ENCODE data around the gene CUX1. TPM values are rescaled to one million over a fixed set of nuclear protein-coding genes. Genes with fewer than 3 reads are reported as not detected.

CUX1 gene
- total and polyA plus RNA-seq, 10 of the 15 experiments (the other 5 are each of a cell fraction or from before 2014, with no cell fraction given), result 6.1 to 48.6 (median 25.9) TPM

DNA sequence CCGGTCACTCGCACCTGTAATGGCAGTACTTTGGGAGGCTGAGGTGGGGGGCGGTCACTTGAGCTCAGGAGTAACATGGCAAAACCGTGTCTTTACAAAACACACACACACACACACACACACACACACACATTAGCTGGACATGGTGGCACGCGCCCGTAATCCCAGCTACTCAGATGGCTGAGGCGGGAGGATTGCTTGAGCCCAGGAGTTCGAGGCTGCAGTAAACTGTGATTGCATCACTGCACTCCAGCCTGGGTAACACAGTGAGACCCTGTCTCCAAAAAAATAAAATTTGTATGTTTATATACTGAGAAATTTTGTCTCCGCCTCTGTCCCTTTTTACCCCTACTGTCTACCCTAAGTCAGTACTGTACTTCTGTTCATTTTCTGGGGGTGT lies 86.6 kb downstream of the CUX1 start (continued):
- TF ChIP-seq KAT2A (conservative IDR thresholded peaks at IDR 0.05; ENCODE audit: control insufficient read depth, low read depth, low read length) (no peak), PML (IDR thresholded peaks at IDR 0.05; ENCODE audit: low read length) (no peak), TCF3 (IDR thresholded peaks at IDR 0.05; ENCODE audit: borderline replicate concordance, insufficient read depth, low read depth, low read length) (no peak), PAX8 (IDR thresholded peaks at IDR 0.05) (no peak), TARDBP (IDR thresholded peaks at IDR 0.05; ENCODE audit: borderline replicate concordance) (no peak)
- TF ChIP-seq, protein P1, sequence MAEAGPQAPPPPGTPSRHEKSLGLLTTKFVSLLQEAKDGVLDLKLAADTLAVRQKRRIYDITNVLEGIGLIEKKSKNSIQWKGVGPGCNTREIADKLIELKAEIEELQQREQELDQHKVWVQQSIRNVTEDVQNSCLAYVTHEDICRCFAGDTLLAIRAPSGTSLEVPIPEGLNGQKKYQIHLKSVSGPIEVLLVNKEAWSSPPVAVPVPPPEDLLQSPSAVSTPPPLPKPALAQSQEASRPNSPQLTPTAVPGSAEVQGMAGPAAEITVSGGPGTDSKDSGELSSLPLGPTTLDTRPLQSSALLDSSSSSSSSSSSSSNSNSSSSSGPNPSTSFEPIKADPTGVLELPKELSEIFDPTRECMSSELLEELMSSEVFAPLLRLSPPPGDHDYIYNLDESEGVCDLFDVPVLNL (IDR thresholded peaks at IDR 0.05; ENCODE audit: low read depth, low read length), result no peak

DNA sequence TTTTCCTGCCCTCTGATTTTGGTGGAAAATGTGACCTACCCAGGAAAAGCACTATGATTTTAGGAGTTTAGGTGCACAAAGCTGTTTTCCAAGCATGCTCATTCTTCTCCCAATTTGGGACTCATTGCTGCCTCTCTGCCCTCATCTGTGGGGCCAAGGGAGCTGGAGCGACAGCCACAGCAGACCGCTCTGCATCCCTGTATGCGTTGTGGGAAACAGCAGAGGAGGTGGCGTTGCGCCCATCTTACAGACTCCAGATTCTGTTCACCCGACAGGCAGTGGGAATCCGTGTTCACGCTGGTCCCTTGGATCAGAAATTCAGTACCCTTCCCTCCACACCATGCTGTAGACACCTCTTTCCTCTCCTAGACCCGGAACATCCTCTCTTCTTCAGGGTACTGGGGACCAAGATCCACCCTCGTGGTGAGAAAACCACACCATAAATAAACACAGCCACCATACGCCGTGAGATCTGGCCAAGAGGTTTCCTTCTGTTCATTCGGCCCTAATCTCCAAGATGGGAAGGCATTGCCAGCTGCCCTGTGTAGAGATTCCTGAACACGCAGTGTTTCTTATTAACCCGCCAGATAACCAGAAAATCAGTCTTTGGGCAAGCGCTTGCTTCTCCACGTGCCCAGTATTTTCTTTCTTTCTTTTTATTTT lies 87.9 kb downstream of the CUX1 start:
- TF ChIP-seq SMAD1 (IDR thresholded peaks at IDR 0.05; ENCODE audit: low read depth, partially characterized antibody) (no peak), BCL11A (IDR thresholded peaks at IDR 0.05; ENCODE audit: low read depth, low read length) (no peak), NR2F1 (conservative IDR thresholded peaks at IDR 0.05) (no peak), PAX8 (IDR thresholded peaks at IDR 0.05) (no peak), MYC (IDR thresholded peaks at IDR 0.05; ENCODE audit: insufficient read depth, insufficient read length, insufficient replicate concordance, low read length, severe bottlenecking) (no peak), HDGF (IDR thresholded peaks at IDR 0.05) (no peak), POLR2AphosphoS2 (IDR thresholded peaks at IDR 0.05; ENCODE audit: low read depth, low read length) (no peak), NRF1 (conservative IDR thresholded peaks at IDR 0.05; ENCODE audit: low read depth, low read length) (no peak)
- TF ChIP-seq, protein P2, sequence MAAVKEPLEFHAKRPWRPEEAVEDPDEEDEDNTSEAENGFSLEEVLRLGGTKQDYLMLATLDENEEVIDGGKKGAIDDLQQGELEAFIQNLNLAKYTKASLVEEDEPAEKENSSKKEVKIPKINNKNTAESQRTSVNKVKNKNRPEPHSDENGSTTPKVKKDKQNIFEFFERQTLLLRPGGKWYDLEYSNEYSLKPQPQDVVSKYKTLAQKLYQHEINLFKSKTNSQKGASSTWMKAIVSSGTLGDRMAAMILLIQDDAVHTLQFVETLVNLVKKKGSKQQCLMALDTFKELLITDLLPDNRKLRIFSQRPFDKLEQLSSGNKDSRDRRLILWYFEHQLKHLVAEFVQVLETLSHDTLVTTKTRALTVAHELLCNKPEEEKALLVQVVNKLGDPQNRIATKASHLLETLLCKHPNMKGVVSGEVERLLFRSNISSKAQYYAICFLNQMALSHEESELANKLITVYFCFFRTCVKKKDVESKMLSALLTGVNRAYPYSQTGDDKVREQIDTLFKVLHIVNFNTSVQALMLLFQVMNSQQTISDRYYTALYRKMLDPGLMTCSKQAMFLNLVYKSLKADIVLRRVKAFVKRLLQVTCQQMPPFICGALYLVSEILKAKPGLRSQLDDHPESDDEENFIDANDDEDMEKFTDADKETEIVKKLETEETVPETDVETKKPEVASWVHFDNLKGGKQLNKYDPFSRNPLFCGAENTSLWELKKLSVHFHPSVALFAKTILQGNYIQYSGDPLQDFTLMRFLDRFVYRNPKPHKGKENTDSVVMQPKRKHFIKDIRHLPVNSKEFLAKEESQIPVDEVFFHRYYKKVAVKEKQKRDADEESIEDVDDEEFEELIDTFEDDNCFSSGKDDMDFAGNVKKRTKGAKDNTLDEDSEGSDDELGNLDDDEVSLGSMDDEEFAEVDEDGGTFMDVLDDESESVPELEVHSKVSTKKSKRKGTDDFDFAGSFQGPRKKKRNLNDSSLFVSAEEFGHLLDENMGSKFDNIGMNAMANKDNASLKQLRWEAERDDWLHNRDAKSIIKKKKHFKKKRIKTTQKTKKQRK (IDR thresholded peaks at IDR 0.05; ENCODE audit: low read depth, low read length), result no peak
- H3K9ac ChIP-seq (ENCODE audit: control insufficient read depth, insufficient read depth, low read length), result no peak overlapping the region
- ChIA-PET CTCF (no interaction called here), SMC1A (ENCODE audit: uncharacterized antibody, unreplicated experiment) (no interaction called here), RAD21 (ENCODE audit: unreplicated experiment) (no interaction called here), POLR2A (interaction anchor here (0.6 kb wide), 1 partner anchor 558 kb away, joined by 6 read pairs; no protein-coding TSS in a partner anchor)
- H3K27me3 ChIP-seq (replicated peaks in 1 of 2; ENCODE audit: control insufficient read depth in 2 of 2, insufficient read depth in 2 of 2, low read length in 1 of 2), result no peaks in the 10 kb centered on the region
- in situ Hi-C loops (cut with MboI) (no loop called here), intact Hi-C loops (cut with micrococcal nuclease; ENCODE audit: unreplicated experiment) (no loop called here)
- H3K4me3 ChIP-seq, result no peak overlapping the region
- 86% methylated on average over 17 of the region's 17 CpGs for WGBS (ENCODE audit: insufficient coverage, insufficient replicate concordance, low lambda C conversion rate, missing lambda C conversion rate)
- no peak overlapping the region for H2AFZ ChIP-seq (ENCODE audit: control insufficient read depth, low read depth, low read length)
- no peak overlapping the region for H3K27ac ChIP-seq (ENCODE audit: control insufficient read depth, insufficient read depth)
- H3K4me1 ChIP-seq (ENCODE audit: control insufficient read depth, insufficient read depth, low read length), result no peaks in the 10 kb centered on the region
- DNase-seq (ENCODE audit: low read depth, low spot score), result no peak
- H3K36me3 ChIP-seq (ENCODE audit: control insufficient read depth in 2 of 2, insufficient read depth in 2 of 2, low read length in 1 of 2), result peaks cover 0 to 2% of the 10 kb centered on the region in 2 experiments; a peak in 2 of 4 replicates
- H3K4me2 ChIP-seq (ENCODE audit: control insufficient read depth, insufficient read depth), result no peak overlapping the region
- BruUV-seq (replicated peaks), result no TSS peak
- H3K79me2 ChIP-seq (ENCODE audit: control insufficient read depth, insufficient read depth, low read length), result peaks cover 9% of the 10 kb centered on the region
- FAIRE-seq, result no peak
- no peaks in the 10 kb centered on the region for H3K9me3 ChIP-seq (replicated peaks; ENCODE audit: control insufficient read depth, insufficient read depth, low read length)
- H4K20me1 ChIP-seq (ENCODE audit: control insufficient read depth, insufficient read depth), result peaks cover 3% of the 10 kb centered on the region; the same call in 1 of the 2 replicates
- ATAC-seq, result no peak
